ENCODE data around the gene NCBP3.

The NCBP3 gene

GRCh38 chr17:3777366-3778120 lies 68.5 kb downstream of the NCBP3 start:
- TF ChIP-seq ZFX (IDR thresholded peaks at IDR 0.05; ENCODE audit: borderline replicate concordance) (no peak), CTCF (IDR thresholded peaks at IDR 0.05) (no peak)
- H3K27ac ChIP-seq, result no peak overlapping the region

GRCh38 chr17:3773966-3774365 lies 72.1 kb downstream of the NCBP3 start:
- no peak overlapping the region for H3K27ac ChIP-seq
- no peak for TF ChIP-seq CTCF (IDR thresholded peaks at IDR 0.05)
- no peak for TF ChIP-seq ZFX (IDR thresholded peaks at IDR 0.05; ENCODE audit: borderline replicate concordance)

GRCh38 chr17:3773511-3773910 lies 72.5 kb downstream of the NCBP3 start:
- H3K27ac ChIP-seq, result no peak overlapping the region
- TF ChIP-seq ZFX (IDR thresholded peaks at IDR 0.05; ENCODE audit: borderline replicate concordance) (no peak), CTCF (IDR thresholded peaks at IDR 0.05) (no peak)

GRCh38 chr17:3772764-3773163 lies 73.3 kb downstream of the NCBP3 start:
- no peak overlapping the region for H3K27ac ChIP-seq
- TF ChIP-seq ZFX (IDR thresholded peaks at IDR 0.05; ENCODE audit: borderline replicate concordance), result no peak
- TF ChIP-seq CTCF (IDR thresholded peaks at IDR 0.05), result no peak

DNA sequence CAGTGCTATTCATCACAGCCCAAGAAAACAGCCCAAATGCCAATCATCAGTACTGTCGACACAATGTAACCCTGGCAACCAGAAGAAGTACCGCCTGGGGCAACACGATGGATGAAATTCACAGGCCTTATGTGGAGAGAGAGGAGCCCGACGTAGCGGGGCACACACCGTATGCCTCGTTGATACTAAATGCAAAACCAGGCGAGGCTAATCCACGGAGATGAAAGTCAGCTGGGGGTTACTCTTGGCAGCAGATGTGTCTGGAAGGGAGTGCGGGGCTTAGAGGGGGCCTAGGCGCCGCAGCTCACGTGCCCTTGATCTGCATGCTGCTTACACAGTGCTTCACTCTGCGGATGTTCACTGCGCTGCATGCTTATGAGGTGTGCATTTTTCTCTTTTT lies 74.9 kb downstream of the NCBP3 start:
- H3K27ac ChIP-seq, result no peak overlapping the region
- TF ChIP-seq CTCF (IDR thresholded peaks at IDR 0.05), result no peak
- TF ChIP-seq ZFX (IDR thresholded peaks at IDR 0.05; ENCODE audit: borderline replicate concordance), result no peak

DNA sequence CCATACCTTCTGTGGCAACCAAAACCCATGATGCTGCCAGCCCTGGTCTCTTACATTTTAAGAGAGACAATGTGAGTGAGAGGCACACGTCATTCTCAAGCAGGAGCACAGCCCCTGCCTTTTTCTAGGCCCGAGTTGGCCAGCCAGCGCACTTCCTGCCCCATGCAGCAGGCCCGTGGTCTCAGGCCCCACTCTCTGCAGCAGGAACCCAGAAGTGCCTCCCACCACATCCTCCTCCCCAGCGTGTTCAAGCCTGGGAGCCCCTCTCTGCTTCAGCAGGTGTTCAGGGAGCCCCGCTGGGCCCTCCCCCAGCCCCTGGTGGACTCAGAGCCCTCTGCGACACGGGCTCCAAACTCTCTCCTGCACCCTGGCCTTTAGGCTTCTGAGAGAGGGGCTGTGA lies 75.6 kb downstream of the NCBP3 start:
- H3K27ac ChIP-seq, result no peak overlapping the region
- TF ChIP-seq ZFX (IDR thresholded peaks at IDR 0.05; ENCODE audit: borderline replicate concordance), result no peak
- TF ChIP-seq CTCF (IDR thresholded peaks at IDR 0.05), result no peak

- H3K27ac ChIP-seq, result no peak overlapping the region
These were observed 77.3 kb downstream of the NCBP3 start for GRCh38 chr17:3768769-3769168.

More at GRCh38 chr17:3768769-3769168, 77.3 kb downstream of the NCBP3 start:
- TF ChIP-seq ZFX (IDR thresholded peaks at IDR 0.05; ENCODE audit: borderline replicate concordance), result no peak
- no peak for TF ChIP-seq CTCF (IDR thresholded peaks at IDR 0.05)

Measured in 22Rv1 (cell line).